H9 (cell line): ENCODE measurements around the gene AK5. TPM values are rescaled to one million over a fixed set of nuclear protein-coding genes. Genes with fewer than 3 reads are reported as not detected.

ENCODE experiments used
- DNase-seq: peaks from one replicate; pipeline ENCODE4 v3.0.0-alpha.2; 2017
- H2AFZ ChIP-seq: one replicate; pipeline ENCODE4 v1.6.1; 2013; ENCODE audit warnings: mild to moderate bottlenecking, low read length, control low read depth, moderate library complexity
- H2AK5ac ChIP-seq: 2 replicates; pipeline ENCODE4 v1.6.1; 2013; ENCODE audit warnings: low read length, control low read depth, mixed read lengths; ENCODE audit not compliant: insufficient read length
- H2BK120ac ChIP-seq: one replicate; pipeline ENCODE4 v1.6.1; 2013; ENCODE audit warnings: low read depth, mild to moderate bottlenecking, low read length, control low read depth, inconsistent platforms; ENCODE audit not compliant: poor library complexity, severe bottlenecking
- H2BK12ac ChIP-seq: 2 replicates; pipeline ENCODE4 v1.6.1; 2013; ENCODE audit warnings: low read length, control low read depth, mixed read lengths, low read depth; ENCODE audit not compliant: insufficient read length
- H2BK15ac ChIP-seq: 2 replicates; pipeline ENCODE4 v1.6.1; 2013; ENCODE audit warnings: low read depth, low read length, control low read depth
- H2BK20ac ChIP-seq: one replicate; pipeline ENCODE4 v1.6.1; 2013; ENCODE audit warnings: low read depth, mild to moderate bottlenecking, low read length, control low read depth, inconsistent platforms; ENCODE audit not compliant: poor library complexity, severe bottlenecking
- H2BK5ac ChIP-seq: 2 replicates; pipeline ENCODE4 v1.6.1; 2013; ENCODE audit warnings: low read length, control low read depth, mixed read lengths; ENCODE audit not compliant: insufficient read length
- H3K14ac ChIP-seq: 2 replicates; pipeline ENCODE4 v1.6.1; 2013; ENCODE audit warnings: low read length, control low read depth; ENCODE audit not compliant: insufficient read depth
- H3K18ac ChIP-seq: 2 replicates; pipeline ENCODE4 v1.6.1; 2013; ENCODE audit warnings: low read depth, mild to moderate bottlenecking, mixed read lengths, low read length, control low read depth; ENCODE audit not compliant: insufficient read length
- H3K23ac ChIP-seq: 2 replicates; pipeline ENCODE4 v1.6.1; 2013; ENCODE audit warnings: low read length, control low read depth, mixed read lengths, low read depth; ENCODE audit not compliant: insufficient read length
- H3K23me2 ChIP-seq: 2 replicates; pipeline ENCODE4 v1.6.1; 2013; ENCODE audit warnings: low read depth, mild to moderate bottlenecking, mixed read lengths, low read length, control low read depth; ENCODE audit not compliant: insufficient read length, poor library complexity, severe bottlenecking
- H3K27ac ChIP-seq: 2 replicates; pipeline ENCODE4 v1.5.1; 2013; ENCODE audit warnings: low read length, control low read depth, mixed read lengths, low read depth; ENCODE audit not compliant: insufficient read length
- H3K27me3 ChIP-seq: 2 replicates; pipeline ENCODE4 v1.6.1; 2013; ENCODE audit warnings: low read length, control low read depth, inconsistent platforms; ENCODE audit not compliant: insufficient read depth
- H3K4ac ChIP-seq: 2 replicates; pipeline ENCODE4 v1.6.1; 2013; ENCODE audit warnings: low read depth, mild to moderate bottlenecking, control low read depth, inconsistent platforms, low read length, moderate library complexity
- H3K4me1 ChIP-seq: 2 replicates; pipeline ENCODE4 v1.6.1; 2013; ENCODE audit warnings: low read length, control low read depth, inconsistent platforms; ENCODE audit not compliant: insufficient read depth
- H3K4me2 ChIP-seq: 2 replicates; pipeline ENCODE4 v1.6.1; 2013; ENCODE audit warnings: low read length, control low read depth, mixed read lengths; ENCODE audit not compliant: insufficient read length, insufficient read depth
- H3K56ac ChIP-seq: 2 replicates; pipeline ENCODE4 v1.6.1; 2013; ENCODE audit warnings: low read depth, mild to moderate bottlenecking, mixed read lengths, low read length, control low read depth; ENCODE audit not compliant: insufficient read length
- H3K79me1 ChIP-seq: 2 replicates; pipeline ENCODE4 v1.6.1; 2013; ENCODE audit warnings: low read depth, mild to moderate bottlenecking, moderate library complexity, low read length, control low read depth, inconsistent platforms; ENCODE audit not compliant: insufficient read depth, poor library complexity, severe bottlenecking
- H3K79me2 ChIP-seq: 2 replicates; pipeline ENCODE4 v1.6.1; 2013; ENCODE audit warnings: low read length, control low read depth, inconsistent platforms; ENCODE audit not compliant: insufficient read depth
- H3K9ac ChIP-seq: 2 replicates; pipeline ENCODE4 v1.6.1; 2013; ENCODE audit warnings: low read length, control low read depth, mixed read lengths; ENCODE audit not compliant: insufficient read length; ENCODE audit errors: extremely low read depth
- H3K9me3 ChIP-seq: one replicate; pipeline ENCODE4 v1.6.1; 2013; ENCODE audit warnings: low read depth, low read length, inconsistent platforms; ENCODE audit not compliant: control insufficient read depth
- H3T11ph ChIP-seq: one replicate; pipeline ENCODE4 v1.6.1; 2013; ENCODE audit warnings: mild to moderate bottlenecking, low read length, control low read depth, inconsistent platforms
- H4K20me1 ChIP-seq: one replicate; pipeline ENCODE4 v1.6.1; 2013; ENCODE audit not compliant: control insufficient read depth, insufficient read length, insufficient read depth
- H4K5ac ChIP-seq: 2 replicates; pipeline ENCODE4 v1.6.1; 2013; ENCODE audit warnings: low read depth, mild to moderate bottlenecking, mixed read lengths, low read length, control low read depth; ENCODE audit not compliant: insufficient read length
- H4K8ac ChIP-seq: replicated peaks from 2 replicates; pipeline ENCODE4 v1.6.1; 2013; ENCODE audit warnings: low read length, control low read depth, mixed read lengths, low read depth; ENCODE audit not compliant: insufficient read length
- H4K91ac ChIP-seq: 2 replicates; pipeline ENCODE4 v1.6.1; 2013; ENCODE audit warnings: low read depth, mild to moderate bottlenecking, moderate library complexity, mixed read lengths, low read length, control low read depth; ENCODE audit not compliant: insufficient read length
- H3K27ac Mint-ChIP-seq, 3 experiments: 2 replicates in 2 of 3; 3 replicates in 1 of 3; pipeline ENCODE4 v1.8.0; 2020 to 2021; ENCODE audit warnings: mixed read lengths in 3 of 3, mild to moderate bottlenecking in 1 of 3, moderate library complexity in 1 of 3
- H3K27me3 Mint-ChIP-seq: 2 replicates; pipeline ENCODE4 v1.8.0; 2021; ENCODE audit warnings: low read depth, mild to moderate bottlenecking, moderate library complexity, mixed read lengths
- H3K36me3 Mint-ChIP-seq, 3 experiments: 2 replicates in 2 of 3; 3 replicates in 1 of 3; pipeline ENCODE4 v1.8.0; 2020 to 2021; ENCODE audit warnings: low read depth in 3 of 3, mixed read lengths in 3 of 3; ENCODE audit not compliant: insufficient read depth in 1 of 3
- H3K4me1 Mint-ChIP-seq, 2 experiments: 2 replicates each; pipeline ENCODE4 v1.8.0; 2020; ENCODE audit warnings: mixed read lengths in 2 of 2
- H3K4me3 Mint-ChIP-seq, 2 experiments: 2 replicates in 1 of 2; 3 replicates in 1 of 2; pipeline ENCODE4 v1.8.0; 2020 to 2021; ENCODE audit warnings: mild to moderate bottlenecking in 2 of 2, mixed read lengths in 2 of 2, moderate library complexity in 1 of 2
- H3K9me3 Mint-ChIP-seq, 2 experiments: 2 replicates in 1 of 2; 3 replicates in 1 of 2; pipeline ENCODE4 v1.8.0; 2020; ENCODE audit warnings: mild to moderate bottlenecking in 2 of 2, mixed read lengths in 2 of 2, moderate library complexity in 1 of 2
- WGBS: extraction: QIAGEN DNeasy Blood & Tissue Kit; methylation state at CpG from one replicate; pipeline ENCODE4 v1.1.7; 2013; ENCODE audit warnings: missing lambda C conversion rate, low lambda C conversion rate, mixed read lengths; ENCODE audit not compliant: insufficient read length; ENCODE audit errors: extremely low coverage; 5-methylcytosine and 5-hydroxymethylcytosine counted together
- total RNA-seq: library from RNA; stranded (reverse); gene quantifications from 2 replicates; pipeline ENCODE4 v1.2.1, GENCODE V29; 2021
- TF ChIP-seq, protein P1 (sequence below): fragments of 200-600 bp; sonication (generic); conservative IDR thresholded peaks from 3 replicates; pipeline ENCODE4 v1.8.0; 2021; ENCODE audit warnings: antibody characterized with exemption, mild to moderate bottlenecking

AK5 gene
- total RNA-seq, 1 experiment from 2014 or later, result 2.5 TPM

DNA sequence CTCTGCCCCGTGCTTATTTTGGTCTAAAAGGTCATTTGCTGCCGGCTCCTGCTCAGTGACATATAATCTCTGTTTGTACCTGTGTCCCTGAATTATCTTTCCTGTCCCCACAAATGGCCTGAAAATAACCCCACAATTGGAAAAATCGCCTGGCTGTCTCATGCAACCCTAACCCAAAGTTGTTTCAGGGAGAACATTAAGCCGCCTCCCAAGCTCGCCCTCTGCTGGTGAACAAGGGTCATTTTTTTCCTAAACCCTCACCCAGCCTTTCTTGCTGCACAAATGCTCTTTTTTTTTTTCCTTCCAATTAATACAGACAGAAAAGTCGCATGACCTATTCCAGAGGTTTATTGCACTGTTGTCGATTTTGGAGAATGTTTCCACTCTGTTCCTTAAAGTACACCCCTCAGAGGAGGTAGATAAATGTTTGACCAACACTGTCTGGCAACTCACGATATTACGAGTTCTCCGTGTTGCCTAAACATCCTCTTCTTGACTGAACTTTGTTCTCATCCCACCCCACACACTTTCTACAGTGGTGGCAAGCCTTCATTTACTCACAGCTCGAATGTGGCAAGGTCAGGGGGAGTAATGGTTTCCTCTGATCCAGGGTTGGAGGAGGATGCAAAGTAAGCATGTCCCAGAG, 252.0 kb downstream of the AK5 start:
- H3K4me2 ChIP-seq, result no peak overlapping the region
- no peaks in the 10 kb centered on the region; the same call in 1 of the 2 replicates for H3K4me1 ChIP-seq
- WGBS, result no CpG with 5 or more reads among the region's 11 CpGs
- peak overlapping the region in 1 of 3 experiments; percentile 0; a peak in 2 of 7 replicates for H3K27ac Mint-ChIP-seq
- H3K4me3 Mint-ChIP-seq, result no peak overlapping the region
- H2BK12ac ChIP-seq, result no peak overlapping the region
- TF ChIP-seq, protein P1, sequence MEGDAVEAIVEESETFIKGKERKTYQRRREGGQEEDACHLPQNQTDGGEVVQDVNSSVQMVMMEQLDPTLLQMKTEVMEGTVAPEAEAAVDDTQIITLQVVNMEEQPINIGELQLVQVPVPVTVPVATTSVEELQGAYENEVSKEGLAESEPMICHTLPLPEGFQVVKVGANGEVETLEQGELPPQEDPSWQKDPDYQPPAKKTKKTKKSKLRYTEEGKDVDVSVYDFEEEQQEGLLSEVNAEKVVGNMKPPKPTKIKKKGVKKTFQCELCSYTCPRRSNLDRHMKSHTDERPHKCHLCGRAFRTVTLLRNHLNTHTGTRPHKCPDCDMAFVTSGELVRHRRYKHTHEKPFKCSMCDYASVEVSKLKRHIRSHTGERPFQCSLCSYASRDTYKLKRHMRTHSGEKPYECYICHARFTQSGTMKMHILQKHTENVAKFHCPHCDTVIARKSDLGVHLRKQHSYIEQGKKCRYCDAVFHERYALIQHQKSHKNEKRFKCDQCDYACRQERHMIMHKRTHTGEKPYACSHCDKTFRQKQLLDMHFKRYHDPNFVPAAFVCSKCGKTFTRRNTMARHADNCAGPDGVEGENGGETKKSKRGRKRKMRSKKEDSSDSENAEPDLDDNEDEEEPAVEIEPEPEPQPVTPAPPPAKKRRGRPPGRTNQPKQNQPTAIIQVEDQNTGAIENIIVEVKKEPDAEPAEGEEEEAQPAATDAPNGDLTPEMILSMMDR, result peak; percentile 87
- H3K79me2 ChIP-seq, result no peaks in the 10 kb centered on the region
- H3K27ac ChIP-seq, result no peak overlapping the region
- H3K23ac ChIP-seq, result no peak overlapping the region
- H3K4me1 Mint-ChIP-seq, result peaks cover 2% of the 10 kb centered on the region in 2 experiments; a peak in 3 of 4 replicates
- no peaks in the 10 kb centered on the region for H3K23me2 ChIP-seq
- H2BK15ac ChIP-seq, result no peak overlapping the region
- H3K4ac ChIP-seq, result no peak overlapping the region
- no peak overlapping the region for H4K8ac ChIP-seq
- no peak overlapping the region for H4K91ac ChIP-seq
- no peaks in the 10 kb centered on the region for H3K27me3 Mint-ChIP-seq
- no peak overlapping the region for H3T11ph ChIP-seq
- H3K14ac ChIP-seq, result no peak overlapping the region
- no peak overlapping the region for H2BK20ac ChIP-seq
- no peaks in the 10 kb centered on the region for H3K27me3 ChIP-seq
- H3K18ac ChIP-seq, result no peak overlapping the region
- peaks cover 0 to 4% (median 0%) of the 10 kb centered on the region in 3 experiments; a peak in 1 of 7 replicates for H3K36me3 Mint-ChIP-seq
- H4K5ac ChIP-seq, result no peak overlapping the region
- no peak overlapping the region for H2BK5ac ChIP-seq
- no peaks in the 10 kb centered on the region for H4K20me1 ChIP-seq
- H3K9me3 ChIP-seq, result no peaks in the 10 kb centered on the region
- H3K9ac ChIP-seq, result no peak overlapping the region
- H2AK5ac ChIP-seq, result no peak overlapping the region
- H2AFZ ChIP-seq, result no peak overlapping the region
- no peak overlapping the region for H2BK120ac ChIP-seq
- H3K56ac ChIP-seq, result no peak overlapping the region
- peak; percentile 64 for DNase-seq
- peaks cover 0 to 6% of the 10 kb centered on the region in 2 experiments; a peak in 2 of 5 replicates for H3K9me3 Mint-ChIP-seq
- no peaks in the 10 kb centered on the region for H3K79me1 ChIP-seq
